Stimulated activated CD4-positive, alpha-beta T cell treated with anti-CD3 and anti-CD28 coated beads, Interleukin-1b, Interleukin-23, amount 100 ng/mL, for 24 hours (primary cell): Measurements from ENCODE around the gene GNL2.
"Not testable (repeated sequence)": the region's sequence is repeated elsewhere in the genome, so short reads cannot be mapped to it uniquely, and the experiment has no call there.

Experiments
- DNase-seq, 4 experiments: peaks; one replicate each; pipeline ENCODE4 v3.0.0-alpha.2; 2020; ENCODE audit warnings: low read depth in 4 of 4, low spot score in 1 of 4

GNL2 gene

DNA sequence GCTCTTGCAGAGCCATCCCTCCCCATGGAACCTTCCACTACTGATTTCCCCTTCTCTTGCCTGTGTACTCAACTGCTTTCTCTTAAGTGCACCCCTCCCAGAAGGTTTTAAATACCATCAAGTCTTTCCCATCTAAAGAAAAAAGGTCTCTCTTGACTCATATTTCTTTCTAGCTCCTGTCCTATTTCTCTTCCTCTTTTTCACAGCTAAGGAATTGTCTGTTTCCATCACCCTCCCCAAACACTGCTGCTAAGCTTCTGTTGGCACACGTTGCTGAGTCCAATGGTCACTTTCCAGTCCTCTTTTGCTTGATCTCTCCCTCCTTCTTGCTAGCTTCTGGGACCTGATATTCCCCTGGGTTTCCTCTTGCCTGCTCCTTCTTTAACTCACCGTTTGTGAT, 13.3 kb upstream of the GNL2 start:
- DNase-seq: no peak

DNA sequence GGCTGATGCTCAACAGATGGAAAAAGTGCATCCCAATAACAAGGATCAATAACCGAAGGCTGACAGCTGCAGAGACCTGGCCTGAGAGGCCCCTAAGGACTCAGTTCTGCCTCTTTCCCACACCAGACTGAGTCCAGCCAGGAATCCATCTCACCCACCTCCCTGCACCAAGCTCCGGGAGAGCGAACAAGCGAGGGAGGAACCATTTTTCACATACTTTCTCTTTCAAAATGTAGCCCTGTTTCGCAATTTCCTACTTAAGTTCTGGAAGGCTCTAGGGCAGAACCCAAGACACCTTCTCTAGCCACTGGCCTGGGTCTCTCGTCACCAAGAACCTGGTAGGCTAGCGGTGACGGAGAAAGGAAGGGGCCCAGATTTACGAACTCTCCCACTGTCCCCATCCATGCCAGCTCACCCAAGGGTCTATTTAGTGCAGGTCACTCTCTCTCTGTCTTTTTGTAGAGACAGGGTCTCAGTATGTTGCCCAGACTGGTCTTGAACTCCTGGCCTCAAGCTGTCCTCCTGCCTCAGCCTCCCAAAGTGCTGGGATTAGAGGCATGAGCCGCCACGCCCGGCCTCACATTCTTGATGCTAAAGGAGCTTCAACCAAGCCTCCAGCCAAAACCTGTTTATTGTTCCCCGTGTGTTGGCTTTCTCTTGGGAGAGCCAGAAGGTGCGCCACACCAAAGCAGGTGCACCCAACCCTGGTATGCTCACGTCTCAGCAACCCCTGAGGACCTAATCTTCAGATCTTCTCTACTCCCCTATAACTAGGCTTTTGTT, 10.9 kb upstream of the GNL2 start:
- DNase-seq: no peak

DNA sequence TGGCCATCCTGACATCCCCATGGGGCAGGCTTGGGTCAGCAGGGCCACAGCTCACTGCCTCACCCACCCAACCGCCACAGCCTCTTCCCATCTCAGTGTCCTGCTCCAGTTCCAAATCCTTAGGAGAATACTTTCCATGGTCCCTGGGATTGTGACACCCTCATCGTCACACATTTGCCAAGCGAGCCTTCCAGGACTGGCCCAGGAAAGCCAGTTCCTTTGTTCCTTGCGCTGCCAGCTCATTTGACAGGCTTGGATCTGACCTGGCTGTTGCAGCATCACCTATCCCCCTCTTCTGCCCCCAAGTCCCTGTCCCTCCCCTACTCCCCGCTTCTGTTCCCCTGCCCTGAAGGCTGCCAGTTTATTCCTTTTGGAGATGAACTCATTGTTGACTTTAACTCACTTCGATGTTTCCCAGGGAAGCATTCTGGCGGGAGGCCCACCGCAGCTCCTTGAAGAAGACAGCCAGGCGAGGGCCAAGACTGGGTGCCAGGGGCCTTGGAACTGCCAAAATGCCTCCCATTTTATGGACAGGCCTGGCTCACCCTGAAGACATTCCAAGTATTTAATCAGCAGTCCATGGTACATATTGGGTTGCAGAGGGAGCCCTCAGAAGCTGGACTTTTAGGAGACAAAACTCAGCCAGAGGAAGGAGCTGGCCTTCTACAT, 10.2 kb upstream of the GNL2 start:
- no peak for DNase-seq

DNA sequence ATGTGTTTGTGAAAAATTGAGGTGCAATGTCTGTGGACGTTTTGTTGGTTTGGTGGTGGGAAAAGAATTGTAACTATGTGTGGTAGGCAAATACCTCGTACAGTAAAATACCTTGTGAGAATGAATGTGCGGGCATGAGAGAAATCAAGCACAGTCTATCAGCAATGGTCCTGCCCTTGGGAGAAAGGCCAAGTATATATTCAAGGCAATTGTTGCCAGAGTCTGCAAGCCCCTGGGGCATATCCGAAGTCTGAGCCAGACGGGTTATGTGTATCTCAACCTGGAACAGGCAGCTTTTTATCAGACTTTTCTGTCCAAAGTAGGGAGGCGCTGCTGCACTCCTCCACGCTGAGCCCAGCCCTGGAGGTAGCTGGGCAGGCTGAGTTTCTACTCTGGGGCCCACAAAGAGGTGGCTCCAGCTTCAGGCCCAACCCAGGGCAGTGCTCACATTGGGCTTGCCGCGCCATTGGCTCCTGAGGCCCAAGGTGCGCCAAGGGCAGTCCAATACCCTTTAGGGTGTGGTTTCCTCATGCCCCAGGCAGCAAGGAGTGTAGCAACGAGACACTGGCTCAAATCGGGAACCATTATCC, 9.4 kb upstream of the GNL2 start:
- DNase-seq: no peak

DNA sequence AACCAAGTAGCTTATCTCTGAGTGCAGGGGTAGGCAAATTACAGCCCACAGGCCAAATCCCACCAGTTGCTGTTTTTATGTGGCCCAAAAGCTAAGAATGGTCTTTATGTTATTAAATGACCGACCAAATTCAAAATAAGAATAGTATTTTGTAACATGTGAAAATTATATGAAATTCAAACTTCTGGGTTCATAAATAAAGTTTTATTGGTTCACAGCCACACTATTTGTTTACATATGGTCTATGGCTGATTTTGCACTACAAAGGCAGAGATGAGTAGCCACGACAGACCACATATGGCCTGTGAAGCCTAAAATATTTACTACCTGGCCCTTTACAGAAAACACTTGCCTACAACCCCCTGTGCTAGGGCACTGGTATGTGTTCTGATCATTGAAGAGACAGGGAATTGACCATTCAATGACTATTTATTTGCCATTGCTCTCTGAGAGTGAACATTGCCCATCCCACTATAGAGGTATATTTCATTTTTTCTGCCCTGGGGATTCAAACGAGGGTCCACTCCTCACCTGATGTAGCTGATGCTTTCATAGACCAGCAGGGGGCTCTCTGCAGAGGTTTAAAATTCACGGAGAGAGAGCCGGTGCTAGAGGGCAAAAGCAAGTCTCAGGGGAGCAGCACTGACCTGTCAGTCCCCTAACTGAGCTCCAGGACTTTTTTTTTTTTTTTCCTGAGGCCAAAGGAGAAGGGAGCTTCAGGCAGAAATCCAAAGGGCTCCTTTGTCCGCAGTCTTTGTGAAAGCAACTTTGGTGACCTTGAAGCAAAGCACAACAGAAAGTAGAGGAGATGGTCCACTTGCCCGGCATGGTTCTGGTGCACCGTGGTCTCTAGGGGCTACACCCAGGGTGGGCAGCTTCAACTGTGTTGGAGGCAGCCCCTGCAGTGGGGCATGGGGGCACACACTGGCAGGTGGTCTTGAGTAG, 7.3 kb upstream of the GNL2 start:
- DNase-seq: no peak

DNA sequence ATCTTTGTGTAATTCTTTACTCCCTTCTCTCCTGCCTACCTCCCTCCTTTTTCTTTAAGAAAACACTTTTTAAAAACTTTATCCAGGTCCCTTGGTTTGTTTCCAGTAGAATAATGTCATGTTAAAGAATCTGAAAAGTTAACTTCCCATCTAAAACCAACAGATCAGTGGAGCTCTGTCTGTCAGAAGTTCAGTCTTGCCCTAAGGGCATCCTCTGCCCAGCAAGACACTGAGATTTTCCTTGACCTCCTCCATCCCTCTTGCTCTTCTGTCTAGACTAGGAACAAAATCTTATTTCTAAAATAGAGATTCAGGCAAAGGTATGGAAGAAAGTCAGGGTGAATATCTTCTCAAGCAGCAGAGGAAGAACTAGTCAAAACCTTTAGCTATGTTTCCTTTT, 5.7 kb upstream of the GNL2 start:
- no peak for DNase-seq

DNA sequence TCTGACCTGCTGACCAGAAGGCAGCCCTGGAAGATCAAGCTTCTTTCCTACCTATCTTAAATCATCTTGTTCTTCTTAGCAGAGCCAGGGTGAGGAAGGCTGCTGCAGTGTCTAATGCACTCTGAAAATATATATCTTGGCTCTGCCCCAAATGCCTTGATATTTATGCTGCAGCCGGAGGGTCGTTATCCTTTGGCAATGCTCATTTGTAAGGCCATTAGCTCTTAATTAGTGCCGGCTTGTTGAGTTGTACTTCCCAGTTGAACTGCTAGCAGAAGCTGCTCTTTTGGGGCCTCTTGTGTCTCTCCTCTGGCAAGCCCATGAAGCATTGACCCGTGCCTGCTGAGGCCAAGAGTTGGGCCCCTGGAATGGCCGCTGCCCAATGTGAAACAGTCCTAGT, 4.2 kb upstream of the GNL2 start:
- no peak for DNase-seq

DNA sequence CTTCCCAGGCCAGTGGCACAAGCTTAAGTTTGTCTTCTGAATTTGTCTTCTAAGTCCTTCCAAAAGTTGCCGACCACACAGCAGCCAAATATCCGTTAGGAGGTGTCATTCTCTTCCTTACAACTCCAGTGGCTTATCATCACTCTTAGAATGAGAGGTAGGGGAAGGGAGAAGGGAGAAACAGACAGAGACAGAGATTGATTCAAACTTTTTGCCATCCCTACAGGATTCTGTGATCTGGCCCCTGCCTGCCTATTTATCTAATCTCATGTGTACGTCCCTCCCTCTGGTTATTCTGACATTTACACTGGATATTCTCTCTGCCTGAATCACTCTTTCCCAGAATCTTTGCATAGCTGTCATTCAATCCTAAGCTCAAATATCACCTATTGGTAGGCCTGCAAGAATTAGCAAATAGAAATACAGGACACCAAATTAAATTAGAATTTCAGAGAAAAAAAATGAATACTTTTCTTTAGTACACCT, 488 bp upstream of the GNL2 start:
- DNase-seq: no peak

DNA sequence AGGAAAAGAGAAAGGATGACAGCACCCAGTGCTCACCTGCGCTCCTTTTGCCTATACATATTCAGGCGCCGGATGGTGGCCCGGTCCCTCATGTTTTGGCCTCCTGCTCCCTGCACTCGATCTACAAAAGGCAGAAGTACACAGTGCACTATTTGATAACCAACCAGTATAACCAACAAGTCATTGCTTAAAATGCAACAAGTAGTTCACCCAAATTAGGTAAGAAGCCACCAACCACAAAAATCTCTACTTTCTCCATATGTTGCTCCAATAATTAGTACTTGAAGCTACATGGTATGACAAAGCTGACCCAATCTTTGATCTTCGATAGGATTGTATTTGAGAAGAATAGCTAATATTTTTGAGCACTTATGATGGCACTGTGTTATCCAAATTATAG, 2.0 kb downstream of the GNL2 start:
- no peak for DNase-seq

DNA sequence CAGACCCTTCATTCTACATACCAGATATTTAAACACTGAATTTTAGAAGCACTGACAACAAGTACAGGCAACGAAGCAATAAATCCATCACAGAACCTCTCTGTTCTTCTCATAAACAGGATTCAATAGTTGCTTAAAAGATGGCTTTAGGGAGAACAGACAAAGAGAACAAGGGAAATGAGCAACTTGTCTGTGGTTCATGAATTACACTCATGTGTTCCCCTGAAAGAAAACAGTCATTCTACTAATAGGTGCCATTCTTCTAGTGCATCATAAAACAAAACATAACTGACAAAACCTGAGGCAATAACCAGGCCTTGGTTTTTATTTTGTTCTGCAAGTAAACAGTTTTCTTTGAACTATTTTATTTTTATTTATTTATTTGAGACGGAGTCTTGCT, 6.8 kb downstream of the GNL2 start:
- no peak for DNase-seq

DNA sequence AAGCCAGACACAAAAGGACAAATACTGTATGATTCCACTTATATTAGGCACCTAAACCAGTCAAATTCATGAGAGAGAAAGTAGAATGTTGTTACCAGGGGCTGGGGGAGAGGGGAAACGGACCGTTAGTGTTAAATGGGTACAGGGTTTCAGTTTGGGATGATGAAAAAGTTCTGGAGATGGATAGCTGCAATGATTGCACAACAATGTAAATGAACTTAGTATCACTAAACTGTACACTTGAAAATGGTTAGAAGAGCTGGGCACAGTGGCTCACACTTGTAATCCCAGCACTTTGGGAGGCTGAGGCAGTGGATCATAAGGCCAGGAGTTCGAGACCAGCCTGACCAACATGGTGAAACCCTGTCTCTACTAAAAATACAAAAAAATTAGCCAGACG, 11.2 kb downstream of the GNL2 start:
- DNase-seq: not testable (repeated sequence)

DNA sequence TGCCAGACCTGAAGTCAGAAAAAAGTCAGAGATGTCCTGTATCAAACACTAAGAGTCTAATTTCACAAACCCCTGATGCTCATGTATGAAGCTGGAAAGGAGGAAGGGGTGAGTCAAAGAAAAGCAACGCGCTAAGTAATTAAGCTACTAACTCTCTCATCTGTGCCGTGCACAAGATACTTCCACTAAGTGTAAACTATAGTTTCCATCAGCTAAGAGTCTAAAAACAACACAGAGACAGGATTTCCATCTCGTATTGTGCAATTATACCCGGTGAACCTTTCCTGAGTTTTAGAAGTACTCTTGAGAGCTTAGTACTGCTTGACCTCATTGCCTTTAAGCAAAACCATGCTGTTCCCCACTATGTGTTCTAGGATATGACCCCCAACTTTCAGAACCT, 20.0 kb downstream of the GNL2 start:
- no peak for DNase-seq

DNA sequence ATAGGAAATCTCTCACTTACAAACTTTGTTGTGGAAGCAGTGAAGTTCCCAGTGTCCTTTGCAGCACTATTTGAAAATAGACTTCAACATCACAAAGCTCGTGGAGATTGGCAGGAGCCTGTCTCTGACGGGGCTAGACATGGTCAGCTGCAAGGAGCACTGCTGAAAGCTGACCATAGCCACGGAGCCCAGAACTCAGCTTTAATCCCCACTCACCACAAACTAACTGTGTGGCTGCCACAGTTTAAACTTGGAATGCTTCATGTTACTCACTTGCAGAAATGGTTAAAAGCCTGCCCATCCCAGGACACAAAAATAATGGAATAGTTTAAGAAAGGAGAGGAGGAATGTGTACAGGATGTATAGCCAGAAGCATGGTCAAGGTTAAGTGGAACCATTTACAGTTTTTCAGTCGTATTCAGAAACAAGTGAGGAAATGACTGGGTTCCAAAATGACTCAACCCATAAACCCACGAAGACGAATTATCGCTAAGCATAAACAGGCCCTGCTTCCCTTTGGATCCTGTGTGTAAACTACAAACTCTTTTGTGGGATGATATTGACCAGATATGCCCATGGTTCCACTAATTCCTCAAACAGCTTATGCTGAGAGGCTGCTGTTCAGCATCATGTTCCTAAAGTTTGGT, 20.8 kb downstream of the GNL2 start:
- DNase-seq: no peak

DNA sequence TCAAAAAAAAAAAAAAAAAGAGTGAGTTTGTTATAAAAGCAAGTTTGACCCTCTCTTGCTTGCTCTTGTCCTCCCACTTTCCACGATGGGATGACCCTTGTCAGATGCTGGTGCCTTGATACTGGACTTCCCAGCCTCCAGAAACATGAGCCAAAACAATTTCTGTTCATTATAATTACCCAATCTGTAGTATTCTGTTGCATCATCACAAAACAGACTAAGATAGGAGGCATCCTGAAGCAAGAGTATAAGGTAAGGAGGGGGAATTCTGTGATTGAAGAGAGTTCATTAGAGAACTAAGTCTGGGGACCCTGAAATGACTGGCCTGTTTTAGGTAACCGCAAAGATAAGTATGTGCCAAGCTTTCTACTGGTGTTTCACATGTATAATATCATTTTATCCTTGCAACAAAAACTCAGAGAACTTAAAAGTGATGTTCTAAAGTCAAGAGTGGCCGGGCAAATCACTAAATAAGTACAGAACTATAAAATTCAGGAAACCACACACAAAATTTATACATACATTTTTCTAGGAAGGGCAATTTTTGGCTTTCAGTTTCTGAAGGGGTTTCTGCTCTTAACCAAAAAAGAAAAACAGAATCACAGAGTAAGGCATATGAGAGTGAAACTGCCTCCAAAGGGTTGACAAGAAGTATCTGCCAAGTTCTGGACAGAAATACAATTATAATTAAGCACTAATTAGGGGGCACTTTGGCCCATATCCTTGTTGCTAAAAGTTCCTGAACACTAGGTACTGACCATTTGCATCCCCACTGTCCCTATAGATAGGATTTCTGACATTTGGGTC, 25.0 kb downstream of the GNL2 start:
- no peak for DNase-seq

DNA sequence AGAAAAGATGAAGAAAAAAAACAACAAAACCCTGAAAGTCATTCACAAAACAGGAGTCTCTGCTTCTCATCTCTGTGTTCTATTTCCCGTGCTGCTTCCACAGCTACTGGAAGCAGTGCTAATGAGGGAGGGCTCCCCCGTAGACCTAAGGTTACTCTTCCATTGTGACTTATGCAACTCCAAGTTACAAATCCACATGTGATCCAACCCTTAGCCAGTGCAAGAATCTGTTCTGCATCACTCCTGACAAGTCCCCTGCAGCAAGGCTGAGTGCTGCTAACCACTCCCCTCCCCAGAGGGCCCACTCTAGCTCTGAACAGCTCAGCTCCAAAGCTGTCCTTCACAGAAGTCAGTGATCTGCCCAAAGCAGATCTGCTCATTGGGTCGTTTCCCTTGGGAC, 28.7 kb downstream of the GNL2 start:
- no peak for DNase-seq

DNA sequence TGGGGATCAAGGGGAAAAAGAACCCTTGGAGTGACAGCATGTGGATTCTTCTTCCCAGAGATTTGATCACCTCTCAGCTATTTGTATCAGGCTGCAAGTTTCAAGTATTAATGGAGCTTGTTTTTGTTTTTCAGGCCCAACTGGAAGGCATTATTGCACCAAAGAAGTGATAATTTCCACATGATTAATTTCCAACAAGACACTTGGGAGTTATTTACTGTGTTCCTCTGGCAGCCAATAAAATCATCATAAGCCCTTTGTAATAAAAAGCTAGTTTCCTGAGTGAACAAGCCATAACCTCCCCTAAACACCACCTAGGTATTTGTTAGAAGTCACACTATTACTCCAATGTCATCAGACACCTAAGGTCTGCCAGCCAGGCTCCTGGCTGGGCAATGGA, 30.8 kb downstream of the GNL2 start:
- DNase-seq: no peak

DNA sequence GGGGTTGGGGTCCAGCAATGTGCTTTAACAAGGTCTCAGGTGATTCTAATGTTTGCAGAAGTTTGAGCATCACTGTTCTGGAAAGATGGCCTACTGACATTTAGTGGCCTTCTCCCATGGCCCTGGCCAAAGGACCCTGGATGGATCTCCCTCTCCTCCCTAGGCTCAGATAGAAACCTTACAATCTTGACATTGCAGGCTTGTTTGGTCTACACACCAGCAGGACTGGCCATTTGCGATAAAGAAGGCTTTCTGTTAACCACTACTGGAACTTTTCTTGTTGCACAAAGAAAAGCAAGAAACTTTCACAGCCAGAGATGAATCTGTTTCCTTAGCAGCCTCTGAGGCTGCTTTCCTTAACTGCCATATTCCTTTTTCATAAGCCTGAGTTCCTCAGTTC, 32.8 kb downstream of the GNL2 start:
- no peak for DNase-seq

DNA sequence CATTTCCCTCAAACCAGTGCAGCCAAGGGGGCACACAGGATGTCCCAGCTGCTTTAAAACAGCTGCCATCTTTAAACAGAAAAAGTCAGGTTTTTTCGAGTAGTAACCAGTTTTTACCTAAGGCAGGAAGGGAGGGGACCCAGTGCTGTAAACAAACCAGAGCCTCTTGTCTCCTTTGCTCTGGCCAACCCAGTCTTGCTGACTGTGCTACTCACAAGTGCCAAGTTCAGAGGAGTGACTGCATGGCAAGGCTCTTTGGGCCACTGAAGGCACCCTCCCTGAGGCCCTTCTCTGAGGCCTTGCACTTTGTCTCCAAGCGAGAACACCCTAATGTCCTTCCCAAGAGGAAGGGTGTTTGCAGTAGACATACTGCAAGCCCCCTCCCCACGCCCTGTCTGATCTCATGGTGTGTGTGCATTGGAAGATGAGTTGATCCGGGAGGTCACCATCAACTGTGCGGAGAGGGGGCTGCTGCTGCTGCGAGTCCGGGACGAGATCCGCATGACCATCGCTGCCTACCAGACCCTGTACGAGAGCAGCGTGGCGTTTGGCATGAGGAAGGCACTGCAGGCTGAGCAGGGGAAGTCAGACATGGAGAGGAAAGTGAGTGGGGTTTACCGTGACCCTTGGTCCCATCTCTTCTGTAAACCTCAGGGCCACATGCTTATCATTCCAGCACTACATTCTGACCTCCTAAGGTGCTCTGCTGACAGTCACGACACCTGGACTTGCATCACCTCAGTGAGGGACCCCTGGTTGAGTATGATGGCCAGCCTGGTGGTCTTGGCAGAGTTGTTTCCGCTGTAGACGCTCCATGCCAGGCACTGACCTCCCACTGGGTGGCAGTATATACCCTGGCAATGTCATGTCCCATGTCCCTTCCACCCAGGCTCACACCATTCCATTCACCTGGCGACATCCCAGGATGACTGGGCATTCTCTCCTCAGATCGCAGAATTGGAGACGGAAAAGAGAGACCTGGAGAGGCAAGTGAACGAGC, 34.3 kb downstream of the GNL2 start:
- peak in 1 of 4 experiments; percentile 17 for DNase-seq
